Stimulated activated CD8-positive, alpha-beta memory T cell treated with anti-CD3 and anti-CD28 coated beads, Interleukin-4, amount 100 ng/mL, for 48 hours (primary cell): ENCODE measurements around the gene IL1R2.

Experiments
- DNase-seq: peaks from one replicate; pipeline ENCODE4 v3.0.0-alpha.2; 2020

Gene IL1R2

GRCh38 chr2:102024410-102024809 lies 32.6 kb downstream of the IL1R2 start:
- no peak for DNase-seq

GRCh38 chr2:102025016-102025501 lies 33.3 kb downstream of the IL1R2 start:
- no peak for DNase-seq

- DNase-seq = no peak
Observed at GRCh38 chr2:102025583-102026267, 34.0 kb downstream of the IL1R2 start.

- DNase-seq = no peak
Observed at GRCh38 chr2:102027036-102027980, 35.5 kb downstream of the IL1R2 start.

GRCh38 chr2:102028470-102028869 lies 36.7 kb downstream of the IL1R2 start:
- no peak for DNase-seq

- DNase-seq = no peak
Observed at GRCh38 chr2:102029405-102029804, 37.6 kb downstream of the IL1R2 start.

- DNase-seq = no peak
Observed at GRCh38 chr2:102029952-102030351, 38.2 kb downstream of the IL1R2 start.

- DNase-seq = no peak
Observed at GRCh38 chr2:102030502-102030854, 38.7 kb downstream of the IL1R2 start.

GRCh38 chr2:102030855-102031527 lies 39.2 kb downstream of the IL1R2 start:
- no peak for DNase-seq

- no peak for DNase-seq
Observed at GRCh38 chr2:102032368-102033030, 40.7 kb downstream of the IL1R2 start.

- peak; percentile 47 for DNase-seq
Observed at GRCh38 chr2:102033031-102033749, 41.4 kb downstream of the IL1R2 start.

- no peak for DNase-seq
Observed at GRCh38 chr2:102033750-102034682, 42.3 kb downstream of the IL1R2 start.

GRCh38 chr2:102034683-102035548 lies 43.2 kb downstream of the IL1R2 start:
- DNase-seq = no peak

GRCh38 chr2:102037681-102038080 lies 45.9 kb downstream of the IL1R2 start:
- DNase-seq = no peak

GRCh38 chr2:102040229-102040628 lies 48.5 kb downstream of the IL1R2 start:
- DNase-seq = peak; percentile 6

GRCh38 chr2:102041351-102041750 lies 49.6 kb downstream of the IL1R2 start:
- no peak for DNase-seq

GRCh38 chr2:102042196-102043081 lies 50.7 kb downstream of the IL1R2 start:
- no peak for DNase-seq

- no peak for DNase-seq
Observed at GRCh38 chr2:102043560-102043959, 51.8 kb downstream of the IL1R2 start.
